Measurements from ENCODE around the gene GORASP1.

GORASP1 gene

GRCh38 chr3:39146083-39146501 lies 38.7 kb upstream of the GORASP1 start:
- H3K4me3 ChIP-seq (ENCODE audit: low read length): peak overlapping the region; percentile 52; the same call in 1 of the 2 replicates
- TF ChIP-seq ZNF274 (IDR thresholded peaks at IDR 0.05; ENCODE audit: low read depth, low read length): no peak

- TF ChIP-seq ZNF274 (IDR thresholded peaks at IDR 0.05; ENCODE audit: low read depth, low read length): no peak
- no peak overlapping the region for H3K4me3 ChIP-seq (ENCODE audit: low read length)
Measured at GRCh38 chr3:39144748-39145380, 37.4 kb upstream of the GORASP1 start.

- TF ChIP-seq ZNF274 (IDR thresholded peaks at IDR 0.05; ENCODE audit: low read depth, low read length): no peak
- no peak overlapping the region for H3K4me3 ChIP-seq (ENCODE audit: low read length)
Measured at GRCh38 chr3:39144095-39144747, 36.8 kb upstream of the GORASP1 start.

GRCh38 chr3:39143051-39143885 lies 35.8 kb upstream of the GORASP1 start:
- H3K4me3 ChIP-seq (ENCODE audit: low read length): no peak overlapping the region
- no peak for TF ChIP-seq ZNF274 (IDR thresholded peaks at IDR 0.05; ENCODE audit: low read depth, low read length)

- H3K4me3 ChIP-seq (ENCODE audit: low read length): no peak overlapping the region
- TF ChIP-seq ZNF274 (IDR thresholded peaks at IDR 0.05; ENCODE audit: low read depth, low read length): no peak
Measured at GRCh38 chr3:39142067-39142466, 34.6 kb upstream of the GORASP1 start.

GRCh38 chr3:39141171-39141995 lies 34.0 kb upstream of the GORASP1 start:
- no peak overlapping the region for H3K4me3 ChIP-seq (ENCODE audit: low read length)
- TF ChIP-seq ZNF274 (IDR thresholded peaks at IDR 0.05; ENCODE audit: low read depth, low read length): no peak

GRCh38 chr3:39140341-39140971 lies 33.0 kb upstream of the GORASP1 start:
- TF ChIP-seq ZNF274 (IDR thresholded peaks at IDR 0.05; ENCODE audit: low read depth, low read length): no peak
- H3K4me3 ChIP-seq (ENCODE audit: low read length): no peak overlapping the region

- TF ChIP-seq ZNF274 (IDR thresholded peaks at IDR 0.05; ENCODE audit: low read depth, low read length): no peak
- no peak overlapping the region for H3K4me3 ChIP-seq (ENCODE audit: low read length)
Measured at GRCh38 chr3:39139442-39139841, 32.0 kb upstream of the GORASP1 start.

- no peak for TF ChIP-seq ZNF274 (IDR thresholded peaks at IDR 0.05; ENCODE audit: low read depth, low read length)
- H3K4me3 ChIP-seq (ENCODE audit: low read length): no peak overlapping the region
Measured at GRCh38 chr3:39138804-39139415, 31.5 kb upstream of the GORASP1 start.

- no peak for TF ChIP-seq ZNF274 (IDR thresholded peaks at IDR 0.05; ENCODE audit: low read depth, low read length)
Measured at GRCh38 chr3:39137991-39138803, 30.8 kb upstream of the GORASP1 start.

GRCh38 chr3:39137435-39137936 lies 30.1 kb upstream of the GORASP1 start:
- H3K4me3 ChIP-seq (ENCODE audit: low read length): no peak overlapping the region
- no peak for TF ChIP-seq ZNF274 (IDR thresholded peaks at IDR 0.05; ENCODE audit: low read depth, low read length)

More at GRCh38 chr3:39137991-39138803, 30.8 kb upstream of the GORASP1 start:
- H3K4me3 ChIP-seq (ENCODE audit: low read length): no peak overlapping the region

Data from GM08714 (cell line).